Stimulated activated naive B cell treated with anti-CD40 and anti-IgM and Interleukin-4, amounts not matched to agents 10 μg/mL and 1 μg/mL and 100 μg/mL, for 72 hours (primary cell): ENCODE results near the gene FHIT.
A peak's percentile ranks its signal among the peaks of the same experiment; 100 is the strongest.

ENCODE experiments used
- ATAC-seq, 2 donors: fragments of 150-1000 bp; cut with Tn5 transposase; replicated peaks; 2 replicates each; pipeline ENCODE4 v1.10.0; 2021; ENCODE audit warnings: moderate library complexity in 1 of 2
- DNase-seq: peaks from one replicate; pipeline ENCODE4 v3.0.0; 2021
- H3K27ac Mint-ChIP-seq: one replicate; pipeline ENCODE4 v1.8.0; 2022; ENCODE audit warnings: mild to moderate bottlenecking, mixed read lengths
- H3K27me3 Mint-ChIP-seq, 2 donors: one replicate each; pipeline ENCODE4 v1.8.0; 2022; ENCODE audit warnings: mixed read lengths in 2 of 2
- H3K36me3 Mint-ChIP-seq, 2 donors: one replicate each; pipeline ENCODE4 v1.8.0; 2022; ENCODE audit warnings: mixed read lengths in 2 of 2, mild to moderate bottlenecking in 1 of 2
- H3K4me1 Mint-ChIP-seq, 2 donors: one replicate each; pipeline ENCODE4 v1.8.0; 2022; ENCODE audit warnings: mixed read lengths in 2 of 2, mild to moderate bottlenecking in 1 of 2
- H3K4me3 Mint-ChIP-seq, 2 donors: one replicate each; pipeline ENCODE4 v1.8.0; 2022; ENCODE audit warnings: mild to moderate bottlenecking in 2 of 2, mixed read lengths in 2 of 2, moderate library complexity in 1 of 2
- H3K9me3 Mint-ChIP-seq, 2 donors: one replicate each; pipeline ENCODE4 v1.8.0; 2022; ENCODE audit warnings: mixed read lengths in 2 of 2, mild to moderate bottlenecking in 1 of 2

Gene FHIT

DNA sequence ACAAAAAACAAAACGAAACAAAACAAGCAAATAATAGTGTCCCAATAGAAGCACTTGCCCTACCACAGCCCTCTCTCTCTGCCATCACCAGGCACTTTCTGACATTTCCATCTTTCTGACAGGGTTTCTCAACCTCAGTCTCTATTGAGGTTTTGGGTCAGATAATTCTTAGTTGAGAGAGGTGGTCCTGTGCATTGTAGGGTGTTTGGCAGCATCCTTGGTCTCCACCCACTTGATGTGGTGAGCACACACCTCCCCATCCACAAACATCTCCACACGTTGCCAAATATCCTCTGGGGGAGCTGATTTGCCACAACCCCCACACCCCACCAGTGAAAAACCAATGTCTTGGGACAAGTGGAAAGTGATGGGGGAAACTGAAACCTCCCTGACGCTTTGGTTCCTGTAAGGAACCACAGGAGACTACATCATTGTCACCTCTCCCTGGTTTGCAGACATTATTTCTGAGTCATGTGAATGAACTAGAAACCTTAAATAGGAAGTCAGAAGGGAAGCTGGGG is 1467.7 kb downstream of the FHIT start:
- ATAC-seq, result peak; percentile 92 to 93

DNA sequence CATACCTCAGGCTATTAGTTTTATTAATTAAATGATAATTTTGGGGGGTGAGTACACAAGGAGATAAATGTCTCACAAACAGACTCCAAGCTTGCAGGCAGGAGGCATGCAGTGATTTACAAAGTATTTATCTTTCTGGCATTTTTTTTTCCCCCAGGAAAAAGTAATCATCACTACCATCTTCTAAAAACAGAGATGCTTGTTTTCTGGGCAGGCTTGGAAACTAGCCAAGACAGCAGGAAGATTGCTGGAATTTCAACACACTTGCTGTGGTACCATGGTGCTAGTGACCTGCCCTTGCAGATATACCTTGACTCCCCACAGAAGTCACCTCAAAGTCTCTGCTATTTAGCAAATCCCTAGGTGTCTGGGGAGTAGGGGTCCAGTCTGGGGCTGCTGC is 1468.6 kb downstream of the FHIT start:
- no peak overlapping the region for H3K27ac Mint-ChIP-seq

More for the DNA sequence above, 1467.7 kb downstream of the FHIT start:
- H3K27ac Mint-ChIP-seq, result peak overlapping the region; percentile 22
- H3K4me1 Mint-ChIP-seq, result peaks cover 11 to 18% of the 10 kb centered on the region in 2 donors
- peaks cover 0 to 3% of the 10 kb centered on the region in 2 donors for H3K36me3 Mint-ChIP-seq
- H3K9me3 Mint-ChIP-seq, result peaks cover 0 to 4% of the 10 kb centered on the region in 2 donors
- no peak overlapping the region for H3K4me3 Mint-ChIP-seq
- H3K27me3 Mint-ChIP-seq, result no peaks in the 10 kb centered on the region
- DNase-seq, result peak; percentile 35

DNA sequence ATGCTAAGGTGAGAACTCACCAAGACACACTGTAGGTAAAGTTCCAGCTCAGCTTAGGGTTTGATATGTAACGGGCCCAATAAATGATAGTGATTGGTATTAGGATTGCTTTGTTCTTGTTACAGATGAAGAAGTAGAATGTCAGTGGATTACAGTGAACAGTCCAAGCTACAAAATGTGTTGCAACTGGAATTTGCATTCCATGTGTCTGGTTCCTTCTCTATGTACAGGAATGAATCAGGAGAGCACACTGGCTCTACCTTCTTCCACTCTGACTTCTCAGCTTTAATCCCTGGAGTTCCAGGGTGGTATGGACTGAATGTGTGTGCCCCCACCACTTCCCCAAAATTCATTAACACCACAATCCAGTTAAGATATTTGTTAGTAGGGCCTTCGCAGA is 1471.0 kb downstream of the FHIT start:
- peaks cover 0 to 1% of the 10 kb centered on the region in 2 donors for H3K9me3 Mint-ChIP-seq
- H3K4me3 Mint-ChIP-seq, result no peak overlapping the region
- peaks cover 31 to 51% of the 10 kb centered on the region in 2 donors for H3K4me1 Mint-ChIP-seq
- no peak for DNase-seq
- H3K36me3 Mint-ChIP-seq, result no peaks in the 10 kb centered on the region
- no peak for ATAC-seq
- H3K27ac Mint-ChIP-seq, result no peak overlapping the region
- H3K27me3 Mint-ChIP-seq, result no peaks in the 10 kb centered on the region

More for the DNA sequence above, 1468.6 kb downstream of the FHIT start:
- ATAC-seq (no peak), DNase-seq (no peak)
- H3K9me3 Mint-ChIP-seq, result peaks cover 0 to 1% of the 10 kb centered on the region in 2 donors
- no peak overlapping the region for H3K4me3 Mint-ChIP-seq
- no peaks in the 10 kb centered on the region for H3K36me3 Mint-ChIP-seq
- H3K4me1 Mint-ChIP-seq, result peaks cover 16 to 26% of the 10 kb centered on the region in 2 donors
- no peaks in the 10 kb centered on the region for H3K27me3 Mint-ChIP-seq

DNA sequence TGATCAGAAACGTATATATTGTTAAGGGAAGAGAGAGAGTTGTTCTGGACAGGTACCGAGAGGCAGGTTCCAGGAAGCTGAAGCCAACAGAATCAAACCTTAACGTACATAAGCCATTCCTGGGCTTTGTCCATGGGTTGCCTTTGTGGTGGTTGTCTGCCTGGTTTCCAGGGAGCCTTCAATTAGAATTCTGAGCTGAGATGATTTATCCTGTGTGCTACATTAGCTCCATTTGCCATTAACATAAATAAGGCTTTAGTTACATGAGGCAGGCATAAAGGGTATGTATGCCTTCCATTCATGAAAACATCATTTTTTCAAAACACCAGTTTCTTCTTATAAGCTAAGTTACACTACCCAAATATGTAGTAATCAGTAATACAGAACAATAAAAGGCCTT is 1472.0 kb downstream of the FHIT start:
- Mint-ChIP-seq H3K36me3 (no peaks in the 10 kb centered on the region), H3K27me3 (no peaks in the 10 kb centered on the region), H3K9me3 (peaks cover 0 to 1% of the 10 kb centered on the region in 2 donors), H3K4me1 (peaks cover 29 to 49% of the 10 kb centered on the region in 2 donors), H3K4me3 (no peak overlapping the region), H3K27ac (no peak overlapping the region)
- ATAC-seq (no peak), DNase-seq (no peak)

DNA sequence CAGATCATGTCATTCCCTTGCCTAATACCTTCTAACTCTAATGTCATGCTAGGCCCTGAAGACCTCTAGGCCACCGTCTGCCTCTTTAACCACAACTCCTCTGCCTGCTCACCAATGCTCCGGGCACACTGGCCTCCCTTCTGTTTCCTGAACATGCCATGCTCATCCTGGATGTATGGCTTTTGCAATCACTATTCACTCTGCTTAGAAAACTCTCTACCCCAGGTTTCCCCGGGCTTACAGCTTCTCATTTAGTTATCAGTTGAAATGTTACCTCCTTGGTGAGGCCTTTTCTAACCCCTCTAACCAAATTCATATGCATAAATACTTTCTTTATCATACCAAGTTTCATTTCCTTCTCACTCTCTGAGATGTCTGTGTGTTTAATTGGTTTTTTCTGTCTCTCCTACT is 1473.6 kb downstream of the FHIT start:
- peak overlapping the region; percentile 49 for H3K27ac Mint-ChIP-seq
- H3K4me3 Mint-ChIP-seq, result peak overlapping the region; percentile 12 to 18
- no peaks in the 10 kb centered on the region for H3K36me3 Mint-ChIP-seq
- DNase-seq, result peak; percentile 9
- no peaks in the 10 kb centered on the region for H3K27me3 Mint-ChIP-seq
- ATAC-seq, result peak; percentile 90 to 91
- H3K9me3 Mint-ChIP-seq, result no peaks in the 10 kb centered on the region
- peaks cover 28 to 46% of the 10 kb centered on the region in 2 donors for H3K4me1 Mint-ChIP-seq

DNA sequence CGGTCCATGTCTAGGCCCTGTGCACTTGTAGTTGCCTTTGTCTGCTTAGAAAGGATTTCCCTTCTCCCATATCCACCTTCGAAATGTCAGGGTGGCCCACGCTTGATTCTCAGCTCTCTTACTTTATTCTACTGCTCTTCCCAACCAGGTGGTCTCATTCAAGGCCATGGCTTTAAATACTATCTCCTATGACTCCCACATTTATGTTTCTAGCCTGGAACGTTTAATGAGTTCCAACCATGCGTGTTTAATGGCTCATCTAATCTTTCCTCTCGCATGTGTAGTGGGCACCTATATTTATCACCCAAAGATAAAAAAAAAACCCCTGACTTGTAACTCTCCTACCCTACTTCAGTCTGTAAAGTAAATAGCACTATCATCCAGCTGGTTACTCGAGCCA is 1474.2 kb downstream of the FHIT start:
- Mint-ChIP-seq H3K27me3 (no peaks in the 10 kb centered on the region), H3K4me1 (peaks cover 34 to 52% of the 10 kb centered on the region in 2 donors), H3K9me3 (no peaks in the 10 kb centered on the region), H3K4me3 (peak overlapping the region in 1 of 2 donors; percentile 33), H3K27ac (peak overlapping the region; percentile 0), H3K36me3 (no peaks in the 10 kb centered on the region)
- ATAC-seq (peak in 1 of 2 donors; percentile 3), DNase-seq (no peak)

DNA sequence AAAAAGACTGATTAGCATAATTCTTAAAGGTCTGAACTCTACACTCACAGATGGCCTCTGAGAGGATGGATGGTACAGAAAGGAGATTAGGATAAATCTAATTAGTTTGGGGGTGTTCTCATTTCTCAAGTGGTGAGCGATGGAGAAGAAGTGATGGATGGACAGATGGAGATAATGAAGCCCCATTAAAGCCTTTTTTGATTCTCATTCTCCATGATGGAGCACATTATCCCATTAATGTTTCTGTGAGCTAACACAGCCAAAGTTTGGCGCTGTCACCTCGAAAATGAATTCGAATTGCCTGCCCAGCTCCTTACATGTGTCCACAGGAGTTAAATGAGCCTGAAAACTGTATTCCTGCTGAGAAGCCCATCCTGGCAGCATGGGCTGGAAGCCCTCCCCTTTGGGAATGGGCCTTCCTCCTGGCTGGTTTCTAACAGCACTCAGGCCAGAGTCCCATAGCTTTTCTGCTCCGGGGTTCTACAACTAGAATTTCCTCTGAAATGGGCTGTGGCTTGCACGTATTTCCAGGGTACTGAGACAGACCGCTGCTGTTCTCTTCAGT is 1475.4 kb downstream of the FHIT start:
- H3K4me1 Mint-ChIP-seq, result peaks cover 38 to 57% of the 10 kb centered on the region in 2 donors
- DNase-seq, result no peak
- no peak overlapping the region for H3K4me3 Mint-ChIP-seq

DNA sequence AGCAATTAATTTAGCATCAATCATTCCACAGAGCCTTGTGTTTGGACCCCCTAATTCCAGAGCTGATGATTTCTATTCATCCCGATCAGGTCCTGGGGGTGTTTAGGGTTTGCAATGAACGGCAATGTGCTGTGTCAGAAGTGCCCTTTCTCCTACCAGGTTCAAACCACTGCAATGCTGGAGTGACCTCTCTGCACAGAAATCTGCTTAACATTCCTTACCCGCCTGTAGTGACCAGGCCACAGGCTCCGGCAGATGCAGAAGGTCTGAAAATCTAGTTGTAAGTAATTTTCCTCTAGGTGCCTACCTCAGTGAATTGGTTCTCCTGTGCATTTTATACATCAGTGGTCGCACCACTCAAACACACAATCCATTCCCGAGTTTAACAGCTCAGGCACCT is 1476.1 kb downstream of the FHIT start:
- Mint-ChIP-seq H3K4me1 (peaks cover 38 to 57% of the 10 kb centered on the region in 2 donors), H3K27ac (no peak overlapping the region), H3K36me3 (no peaks in the 10 kb centered on the region), H3K9me3 (no peaks in the 10 kb centered on the region), H3K27me3 (no peaks in the 10 kb centered on the region), H3K4me3 (no peak overlapping the region)
- DNase-seq, result no peak
- ATAC-seq, result no peak

More for the DNA sequence above, 1475.4 kb downstream of the FHIT start:
- ATAC-seq, result no peak
- Mint-ChIP-seq H3K9me3 (no peaks in the 10 kb centered on the region), H3K36me3 (no peaks in the 10 kb centered on the region), H3K27me3 (no peaks in the 10 kb centered on the region), H3K27ac (no peak overlapping the region)

DNA sequence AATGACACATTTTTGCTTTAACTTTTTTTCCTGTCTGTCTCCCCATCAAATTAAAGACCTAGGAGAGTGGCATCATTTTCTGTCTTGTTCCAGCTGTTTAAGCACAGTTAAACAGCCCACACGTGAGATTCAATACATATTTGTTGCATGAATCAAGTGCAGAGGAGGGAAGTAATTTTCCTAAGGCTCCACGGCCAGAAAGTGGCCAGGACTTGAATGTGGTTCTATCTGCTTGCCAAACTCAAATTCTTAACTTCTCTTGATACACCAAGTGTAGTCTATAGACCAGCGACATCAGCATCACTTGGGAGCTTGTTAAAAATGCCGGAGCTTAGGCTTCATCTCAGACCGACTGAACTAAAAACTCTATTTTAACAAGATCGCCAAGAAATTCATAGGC is 1476.6 kb downstream of the FHIT start:
- Mint-ChIP-seq H3K36me3 (no peaks in the 10 kb centered on the region), H3K4me1 (peaks cover 38 to 57% of the 10 kb centered on the region in 2 donors), H3K27ac (no peak overlapping the region), H3K9me3 (no peaks in the 10 kb centered on the region), H3K4me3 (no peak overlapping the region), H3K27me3 (no peaks in the 10 kb centered on the region)
- DNase-seq (no peak), ATAC-seq (no peak)

DNA sequence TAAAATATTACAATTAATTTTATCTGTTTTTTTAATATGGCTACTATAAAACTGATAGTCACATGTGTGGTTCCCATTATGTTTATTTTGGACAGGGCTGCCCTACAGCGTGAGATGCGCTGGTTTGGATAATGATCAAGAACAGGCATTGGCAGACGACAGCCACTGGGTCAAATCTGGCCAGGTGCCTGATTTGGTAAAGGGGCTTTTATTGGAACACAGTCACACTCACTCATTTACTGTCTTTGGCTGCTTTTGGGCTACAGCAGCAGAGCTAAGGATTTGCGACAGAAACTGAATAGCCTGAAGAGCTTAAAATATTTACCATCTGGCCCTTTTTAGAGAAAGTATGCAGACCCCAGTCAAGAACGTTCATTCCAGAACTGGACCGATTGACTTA is 1477.3 kb downstream of the FHIT start:
- DNase-seq (no peak), ATAC-seq (no peak)
- Mint-ChIP-seq H3K27me3 (no peaks in the 10 kb centered on the region), H3K4me1 (peaks cover 38 to 57% of the 10 kb centered on the region in 2 donors), H3K27ac (no peak overlapping the region), H3K36me3 (no peaks in the 10 kb centered on the region), H3K9me3 (no peaks in the 10 kb centered on the region), H3K4me3 (no peak overlapping the region)

DNA sequence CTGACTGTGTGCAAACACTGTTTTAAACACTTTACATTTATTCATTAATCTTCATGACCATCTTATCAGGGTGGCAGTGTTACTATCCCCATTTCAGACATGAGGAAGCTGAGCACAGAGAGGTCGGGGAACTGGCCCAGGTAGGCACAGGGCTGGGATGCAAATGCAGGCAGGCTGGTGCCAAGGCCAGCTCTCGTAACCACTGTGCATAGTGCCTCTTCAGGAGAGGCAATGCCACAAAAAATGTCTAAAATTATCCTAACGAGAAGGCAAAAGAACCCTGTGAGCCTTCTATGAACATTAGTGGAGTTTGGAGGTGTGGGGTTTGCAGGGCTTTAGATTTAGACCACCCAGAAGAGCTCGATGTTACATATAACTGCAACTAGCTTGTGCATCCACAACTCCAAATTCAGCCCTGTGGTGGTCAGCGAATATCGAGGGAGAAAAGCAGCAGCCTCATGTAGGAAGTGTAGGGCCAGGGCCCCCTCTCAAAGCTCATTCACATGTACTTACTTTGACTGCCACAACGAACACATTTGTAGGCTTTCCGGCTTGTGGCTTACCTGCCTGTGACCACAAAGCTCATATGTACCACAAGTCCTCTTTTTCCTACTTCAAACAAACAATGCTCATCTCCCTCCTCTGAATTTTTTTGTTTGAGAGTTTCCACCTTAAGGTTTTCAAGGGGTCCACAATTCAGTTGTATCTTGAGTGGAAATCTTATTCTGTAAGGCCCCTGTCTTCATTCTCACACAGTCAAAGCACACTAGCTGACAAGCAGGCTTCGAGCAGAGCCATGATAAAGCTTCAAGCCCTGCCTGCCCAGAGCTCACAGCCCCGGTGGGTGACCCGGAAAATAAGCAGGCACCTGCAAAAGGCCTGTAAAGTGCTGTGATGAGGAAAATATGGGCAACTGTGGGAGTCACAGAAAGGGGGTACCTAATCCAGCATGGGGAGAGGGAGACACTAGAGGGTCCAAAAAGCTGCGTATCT is 1478.5 kb downstream of the FHIT start:
- H3K36me3 Mint-ChIP-seq, result no peaks in the 10 kb centered on the region
- no peaks in the 10 kb centered on the region for H3K27me3 Mint-ChIP-seq
- no peaks in the 10 kb centered on the region for H3K9me3 Mint-ChIP-seq
- H3K4me1 Mint-ChIP-seq, result peaks cover 33 to 48% of the 10 kb centered on the region in 2 donors
- H3K4me3 Mint-ChIP-seq, result no peak overlapping the region
- peak overlapping the region; percentile 20 for H3K27ac Mint-ChIP-seq
- peak; percentile 44 to 57 for ATAC-seq
- DNase-seq, result no peak

DNA sequence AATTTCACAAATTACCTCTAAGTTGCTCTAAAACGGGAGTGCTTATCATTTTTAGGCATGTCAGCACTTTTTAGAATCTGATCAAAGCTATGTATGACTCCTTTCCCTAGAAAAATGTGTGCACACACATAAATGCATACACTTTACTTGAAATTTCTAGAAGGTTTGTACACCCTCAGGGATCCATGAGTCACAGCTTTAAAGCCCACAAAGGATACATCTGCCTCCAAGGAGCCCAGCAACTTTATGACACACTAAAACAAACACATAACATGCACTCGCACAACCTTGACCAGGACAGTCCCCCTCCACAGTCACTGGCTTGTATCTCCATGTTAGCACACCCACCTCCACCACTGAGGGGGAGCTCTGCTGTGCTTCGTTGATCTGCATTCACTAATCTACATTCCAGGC is 1479.5 kb downstream of the FHIT start:
- H3K36me3 Mint-ChIP-seq, result no peaks in the 10 kb centered on the region
- DNase-seq, result no peak
- no peak overlapping the region for H3K4me3 Mint-ChIP-seq
- H3K27me3 Mint-ChIP-seq, result no peaks in the 10 kb centered on the region
- no peaks in the 10 kb centered on the region for H3K9me3 Mint-ChIP-seq
- peak; percentile 34 to 61 for ATAC-seq
- H3K4me1 Mint-ChIP-seq, result peaks cover 24 to 39% of the 10 kb centered on the region in 2 donors
- no peak overlapping the region for H3K27ac Mint-ChIP-seq

DNA sequence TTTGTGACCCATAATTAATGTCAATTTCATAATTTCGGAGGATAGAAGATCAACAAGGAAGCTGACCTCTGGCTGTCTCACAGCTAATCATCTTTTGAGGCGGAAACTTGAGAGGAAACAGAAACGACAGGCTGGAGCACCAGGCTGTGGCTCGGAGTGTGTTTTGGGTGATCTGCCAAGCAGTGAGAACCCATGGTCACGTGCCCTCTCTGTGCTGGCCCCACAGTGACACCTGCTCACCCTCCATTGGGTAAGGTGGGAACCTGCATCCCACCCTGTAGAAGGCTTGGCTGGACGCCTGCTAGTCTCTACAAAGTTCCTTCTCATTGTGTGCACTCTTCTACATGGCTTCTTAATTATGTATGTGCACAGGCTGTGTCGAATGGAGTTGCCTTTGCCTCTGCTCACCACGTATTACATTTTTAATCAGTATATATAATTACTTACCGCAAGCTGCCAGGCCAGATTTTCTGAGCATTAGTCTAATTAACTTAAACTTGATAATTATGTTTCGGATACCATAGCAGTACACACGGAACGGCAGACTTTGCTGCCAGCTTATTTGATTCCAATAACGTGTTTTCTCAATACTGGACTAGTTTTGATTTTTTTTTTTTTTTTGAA is 1482.0 kb downstream of the FHIT start:
- no peak for DNase-seq
- no peaks in the 10 kb centered on the region for H3K36me3 Mint-ChIP-seq
- H3K4me3 Mint-ChIP-seq, result no peak overlapping the region
- H3K9me3 Mint-ChIP-seq, result no peaks in the 10 kb centered on the region
- no peaks in the 10 kb centered on the region for H3K27me3 Mint-ChIP-seq
- no peak overlapping the region for H3K27ac Mint-ChIP-seq
- no peak for ATAC-seq
- H3K4me1 Mint-ChIP-seq, result peaks cover 17 to 22% of the 10 kb centered on the region in 2 donors

DNA sequence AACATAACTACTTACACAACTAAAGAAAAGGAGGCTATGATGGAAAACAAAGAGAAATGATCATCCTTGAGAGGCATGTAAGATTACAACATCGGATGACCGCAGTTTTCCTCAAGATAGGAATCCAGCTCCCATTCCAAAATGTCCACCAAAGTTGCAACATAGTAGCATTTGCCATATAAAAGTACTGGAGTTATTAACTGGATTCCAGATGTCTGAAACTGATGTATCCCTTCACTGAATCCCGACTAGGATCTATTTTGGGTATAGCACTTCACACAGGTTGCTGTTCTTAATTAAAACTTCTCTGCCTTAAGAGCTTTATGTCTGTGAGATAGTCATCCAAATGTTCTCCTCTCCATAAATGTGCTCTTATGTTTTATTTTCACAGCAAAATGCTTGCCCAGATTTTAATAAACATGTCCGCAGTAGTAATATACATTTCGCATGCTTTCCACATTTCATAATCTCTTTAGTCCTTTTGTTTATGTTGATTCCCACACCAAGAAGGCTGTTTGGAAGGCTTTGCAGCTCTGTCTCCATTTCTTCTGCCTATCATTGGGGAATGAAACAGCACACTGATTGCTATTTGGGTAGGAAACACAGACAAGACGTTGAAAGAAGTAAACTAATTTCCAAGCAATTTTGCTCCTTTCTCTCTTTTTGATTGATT is 1484.9 kb downstream of the FHIT start:
- Mint-ChIP-seq H3K4me1 (no peaks in the 10 kb centered on the region), H3K27me3 (no peaks in the 10 kb centered on the region), H3K9me3 (no peaks in the 10 kb centered on the region), H3K36me3 (no peaks in the 10 kb centered on the region), H3K4me3 (no peak overlapping the region), H3K27ac (no peak overlapping the region)
- no peak for ATAC-seq
- no peak for DNase-seq
